ENCODE measurements around the gene CTPS2.
"Not testable (repeated sequence)": the region's sequence is repeated elsewhere in the genome, so short reads cannot be mapped to it uniquely, and the experiment has no call there.

Gene CTPS2

GRCh38 chrX:16651391-16652024 lies 61.0 kb downstream of the CTPS2 start:
- FAIRE-seq = no peak

GRCh38 chrX:16649858-16650257 lies 62.6 kb downstream of the CTPS2 start, which contains the start of gene S100G:
TSS of gene S100G (plus strand) at chrX:16650158. CDS start at chrX:16651007, 849 bp downstream.
- no peak for FAIRE-seq

GRCh38 chrX:16646366-16647138 lies 65.9 kb downstream of the CTPS2 start:
- FAIRE-seq = no peak

- FAIRE-seq = no peak
Measured at GRCh38 chrX:16643176-16643575, 69.3 kb downstream of the CTPS2 start.

- no peak for FAIRE-seq
Measured at GRCh38 chrX:16640823-16641222, 71.6 kb downstream of the CTPS2 start.

GRCh38 chrX:16639966-16640365 lies 72.5 kb downstream of the CTPS2 start:
- FAIRE-seq = no peak

- no peak for FAIRE-seq
Measured at GRCh38 chrX:16638533-16638932, 73.9 kb downstream of the CTPS2 start.

GRCh38 chrX:16635596-16635995 lies 76.9 kb downstream of the CTPS2 start:
- no peak for FAIRE-seq

- no peak for FAIRE-seq
Measured at GRCh38 chrX:16635040-16635439, 77.4 kb downstream of the CTPS2 start.

- no peak for FAIRE-seq
Measured at GRCh38 chrX:16633754-16634153, 78.7 kb downstream of the CTPS2 start.

GRCh38 chrX:16629909-16630308 lies 82.6 kb downstream of the CTPS2 start:
- no peak for FAIRE-seq

- FAIRE-seq = no peak
Measured at GRCh38 chrX:16628946-16629595, 83.4 kb downstream of the CTPS2 start.

GRCh38 chrX:16628511-16628910 lies 84.0 kb downstream of the CTPS2 start:
- not testable (repeated sequence) for FAIRE-seq

- no peak for FAIRE-seq
Measured at GRCh38 chrX:16619024-16619423, 93.4 kb downstream of the CTPS2 start.

GRCh38 chrX:16618422-16618821 lies 94.0 kb downstream of the CTPS2 start:
- FAIRE-seq = no peak

- FAIRE-seq = no peak
Measured at GRCh38 chrX:16617382-16617781, 95.1 kb downstream of the CTPS2 start.

GRCh38 chrX:16612257-16612897 lies 100.1 kb downstream of the CTPS2 start:
- FAIRE-seq = no peak

GRCh38 chrX:16610654-16611053 lies 101.8 kb downstream of the CTPS2 start:
- FAIRE-seq = not testable (repeated sequence)

GRCh38 chrX:16610121-16610621 lies 102.3 kb downstream of the CTPS2 start:
- no peak for FAIRE-seq

GRCh38 chrX:16606142-16606720 lies 106.2 kb downstream of the CTPS2 start:
- FAIRE-seq = no peak

GRCh38 chrX:16604337-16604736 lies 108.1 kb downstream of the CTPS2 start:
- no peak for FAIRE-seq

GRCh38 chrX:16603822-16604221 lies 108.6 kb downstream of the CTPS2 start:
- no peak for FAIRE-seq

GRCh38 chrX:16603235-16603634 lies 109.2 kb downstream of the CTPS2 start:
- not testable (repeated sequence) for FAIRE-seq

Measured in TTC549 (cell line).